Activated T-helper 17 cell treated with anti-CD3 and anti-CD28 coated beads, Interleukin-2, amount 50 U/mL, for 72 hours (primary cell): Measurements from ENCODE around the gene TSPAN5. TPM values are rescaled to one million over a fixed set of nuclear protein-coding genes. Genes with fewer than 3 reads are reported as not detected.

Experiments used
- ATAC-seq: fragments of 150-1000 bp; cut with Tn5 transposase; replicated peaks from 2 replicates; pipeline ENCODE4 v1.10.0; 2021; ENCODE audit warnings: mild to moderate bottlenecking, moderate library complexity
- H3K27ac Mint-ChIP-seq: one replicate; pipeline ENCODE4 v1.8.0; 2022; ENCODE audit warnings: mixed read lengths
- H3K27me3 Mint-ChIP-seq: one replicate; pipeline ENCODE4 v1.8.0; 2022; ENCODE audit warnings: mixed read lengths
- H3K36me3 Mint-ChIP-seq: one replicate; pipeline ENCODE4 v1.8.0; 2022; ENCODE audit warnings: low read depth, mild to moderate bottlenecking, mixed read lengths
- H3K4me1 Mint-ChIP-seq: one replicate; pipeline ENCODE4 v1.8.0; 2022; ENCODE audit warnings: mixed read lengths
- H3K4me3 Mint-ChIP-seq: one replicate; pipeline ENCODE4 v1.8.0; 2022; ENCODE audit warnings: mild to moderate bottlenecking, mixed read lengths
- H3K9me3 Mint-ChIP-seq: one replicate; pipeline ENCODE4 v1.8.0; 2022; ENCODE audit warnings: mixed read lengths
- total RNA-seq, 2 donors: library from RNA; stranded (reverse); gene quantifications; one replicate each; pipeline ENCODE4 v1.2.3, GENCODE V29; 2022

The TSPAN5 gene
- total RNA-seq, 2 donors from 2014 or later, result 17.8 to 19.0 TPM

GRCh38 chr4:98643755-98644154 is 14.7 kb downstream of the TSPAN5 start:
- peak overlapping the region; percentile 84 for H3K4me3 Mint-ChIP-seq
- peak overlapping the region; percentile 92 for H3K27ac Mint-ChIP-seq
- no peaks in the 10 kb centered on the region for H3K27me3 Mint-ChIP-seq
- H3K36me3 Mint-ChIP-seq, result no peaks in the 10 kb centered on the region
- H3K4me1 Mint-ChIP-seq, result peaks cover 52% of the 10 kb centered on the region
- no peaks in the 10 kb centered on the region for H3K9me3 Mint-ChIP-seq
- ATAC-seq, result no peak

GRCh38 chr4:98642991-98643426 is 15.4 kb downstream of the TSPAN5 start:
- Mint-ChIP-seq H3K4me3 (peak overlapping the region; percentile 84), H3K27me3 (no peaks in the 10 kb centered on the region), H3K4me1 (peaks cover 53% of the 10 kb centered on the region), H3K9me3 (no peaks in the 10 kb centered on the region), H3K36me3 (no peaks in the 10 kb centered on the region), H3K27ac (peak overlapping the region; percentile 92)
- ATAC-seq, result peak; percentile 90

GRCh38 chr4:98641906-98642668 is 16.3 kb downstream of the TSPAN5 start:
- no peak for ATAC-seq
- Mint-ChIP-seq H3K27ac (no peak overlapping the region), H3K36me3 (no peaks in the 10 kb centered on the region), H3K4me1 (peaks cover 54% of the 10 kb centered on the region), H3K9me3 (no peaks in the 10 kb centered on the region), H3K4me3 (no peak overlapping the region), H3K27me3 (no peaks in the 10 kb centered on the region)

- Mint-ChIP-seq H3K27me3 (no peaks in the 10 kb centered on the region), H3K4me3 (no peak overlapping the region), H3K9me3 (no peaks in the 10 kb centered on the region), H3K36me3 (no peaks in the 10 kb centered on the region), H3K4me1 (peaks cover 54% of the 10 kb centered on the region), H3K27ac (no peak overlapping the region)
- no peak for ATAC-seq
Observed at GRCh38 chr4:98641376-98641775, 17.0 kb downstream of the TSPAN5 start.

- Mint-ChIP-seq H3K4me3 (peak overlapping the region; percentile 68), H3K27me3 (no peaks in the 10 kb centered on the region), H3K36me3 (no peaks in the 10 kb centered on the region), H3K9me3 (no peaks in the 10 kb centered on the region), H3K4me1 (peaks cover 39% of the 10 kb centered on the region), H3K27ac (peak overlapping the region; percentile 56)
- ATAC-seq, result peak; percentile 52
Observed at GRCh38 chr4:98639523-98639922, 18.9 kb downstream of the TSPAN5 start.

- no peak for ATAC-seq
- Mint-ChIP-seq H3K36me3 (no peaks in the 10 kb centered on the region), H3K4me3 (peak overlapping the region; percentile 68), H3K9me3 (no peaks in the 10 kb centered on the region), H3K27me3 (no peaks in the 10 kb centered on the region), H3K27ac (peak overlapping the region; percentile 56), H3K4me1 (peaks cover 36% of the 10 kb centered on the region)
Observed at GRCh38 chr4:98639108-98639507, 19.3 kb downstream of the TSPAN5 start.

- Mint-ChIP-seq H3K27me3 (no peaks in the 10 kb centered on the region), H3K4me3 (peak overlapping the region; percentile 68), H3K9me3 (no peaks in the 10 kb centered on the region), H3K4me1 (peaks cover 32% of the 10 kb centered on the region), H3K36me3 (no peaks in the 10 kb centered on the region), H3K27ac (no peak overlapping the region)
- no peak for ATAC-seq
Observed at GRCh38 chr4:98638661-98639060, 19.8 kb downstream of the TSPAN5 start.

GRCh38 chr4:98634061-98634460 is 24.4 kb downstream of the TSPAN5 start:
- H3K9me3 Mint-ChIP-seq, result no peaks in the 10 kb centered on the region
- H3K27me3 Mint-ChIP-seq, result no peaks in the 10 kb centered on the region
- H3K4me3 Mint-ChIP-seq, result no peak overlapping the region
- no peaks in the 10 kb centered on the region for H3K36me3 Mint-ChIP-seq
- ATAC-seq, result no peak
- H3K4me1 Mint-ChIP-seq, result peaks cover 24% of the 10 kb centered on the region
- H3K27ac Mint-ChIP-seq, result no peak overlapping the region

- no peak for ATAC-seq
- H3K36me3 Mint-ChIP-seq, result no peaks in the 10 kb centered on the region
- H3K4me1 Mint-ChIP-seq, result peaks cover 27% of the 10 kb centered on the region
- no peak overlapping the region for H3K4me3 Mint-ChIP-seq
- H3K27ac Mint-ChIP-seq, result no peak overlapping the region
- no peaks in the 10 kb centered on the region for H3K9me3 Mint-ChIP-seq
- H3K27me3 Mint-ChIP-seq, result no peaks in the 10 kb centered on the region
Observed at GRCh38 chr4:98633159-98633558, 25.3 kb downstream of the TSPAN5 start.

GRCh38 chr4:98632258-98632657 is 26.2 kb downstream of the TSPAN5 start:
- Mint-ChIP-seq H3K4me1 (peaks cover 31% of the 10 kb centered on the region), H3K27me3 (no peaks in the 10 kb centered on the region), H3K4me3 (no peak overlapping the region), H3K9me3 (no peaks in the 10 kb centered on the region), H3K27ac (no peak overlapping the region), H3K36me3 (no peaks in the 10 kb centered on the region)
- no peak for ATAC-seq

- peaks cover 35% of the 10 kb centered on the region for H3K4me1 Mint-ChIP-seq
- no peak overlapping the region for H3K4me3 Mint-ChIP-seq
- no peaks in the 10 kb centered on the region for H3K27me3 Mint-ChIP-seq
- no peaks in the 10 kb centered on the region for H3K36me3 Mint-ChIP-seq
- ATAC-seq, result no peak
- H3K27ac Mint-ChIP-seq, result no peak overlapping the region
- no peaks in the 10 kb centered on the region for H3K9me3 Mint-ChIP-seq
Observed at GRCh38 chr4:98631506-98631905, 26.9 kb downstream of the TSPAN5 start.

- Mint-ChIP-seq H3K4me3 (no peak overlapping the region), H3K9me3 (no peaks in the 10 kb centered on the region), H3K4me1 (peaks cover 41% of the 10 kb centered on the region), H3K27ac (no peak overlapping the region), H3K36me3 (no peaks in the 10 kb centered on the region), H3K27me3 (no peaks in the 10 kb centered on the region)
- no peak for ATAC-seq
Observed at GRCh38 chr4:98630737-98631454, 27.5 kb downstream of the TSPAN5 start.

- Mint-ChIP-seq H3K27ac (no peak overlapping the region), H3K9me3 (no peaks in the 10 kb centered on the region), H3K4me3 (no peak overlapping the region), H3K27me3 (no peaks in the 10 kb centered on the region), H3K4me1 (peaks cover 52% of the 10 kb centered on the region), H3K36me3 (no peaks in the 10 kb centered on the region)
- no peak for ATAC-seq
Observed at GRCh38 chr4:98627531-98628257, 30.7 kb downstream of the TSPAN5 start.

GRCh38 chr4:98626350-98626749 is 32.1 kb downstream of the TSPAN5 start:
- Mint-ChIP-seq H3K4me1 (peaks cover 40% of the 10 kb centered on the region), H3K27ac (peak overlapping the region; percentile 33), H3K9me3 (no peaks in the 10 kb centered on the region), H3K27me3 (no peaks in the 10 kb centered on the region), H3K36me3 (no peaks in the 10 kb centered on the region), H3K4me3 (peak overlapping the region; percentile 55)
- peak; percentile 94 for ATAC-seq
